ENCODE data around the gene AK1.

The AK1 gene

GRCh38 chr9:127829205-127829906, 48.1 kb downstream of the AK1 start:
- TF ChIP-seq CTCF (conservative IDR thresholded peaks at IDR 0.05) = no peak
- no peak overlapping the region for H3K27ac ChIP-seq

- H3K27ac ChIP-seq = no peak overlapping the region
- TF ChIP-seq CTCF (conservative IDR thresholded peaks at IDR 0.05) = no peak
Observed at GRCh38 chr9:127828262-127829031, 49.0 kb downstream of the AK1 start.

- TF ChIP-seq CTCF (conservative IDR thresholded peaks at IDR 0.05) = no peak
- H3K27ac ChIP-seq = no peak overlapping the region
Observed at GRCh38 chr9:127826253-127826913, 51.1 kb downstream of the AK1 start.

- H3K27ac ChIP-seq = no peak overlapping the region
- peak; percentile 27 for TF ChIP-seq CTCF (conservative IDR thresholded peaks at IDR 0.05)
Observed at GRCh38 chr9:127825319-127826051, 52.0 kb downstream of the AK1 start.

- no peak for TF ChIP-seq CTCF (conservative IDR thresholded peaks at IDR 0.05)
- H3K27ac ChIP-seq = peak overlapping the region; percentile 9; the same call in 1 of the 2 replicates
Observed at GRCh38 chr9:127822108-127822507, 55.4 kb downstream of the AK1 start.

GRCh38 chr9:127818574-127818973, 58.9 kb downstream of the AK1 start:
- TF ChIP-seq CTCF (conservative IDR thresholded peaks at IDR 0.05) = no peak
- no peak overlapping the region for H3K27ac ChIP-seq
